ENCODE data around the gene ANKS6. TPM values are rescaled to one million over a fixed set of nuclear protein-coding genes. Genes with fewer than 3 reads are reported as not detected.

Gene ANKS6
- total and polyA plus RNA-seq, 10 of the 15 experiments (the other 5 are each of a cell fraction or from before 2014, with no cell fraction given): 2.0 to 16.2 (median 6.1) TPM

DNA sequence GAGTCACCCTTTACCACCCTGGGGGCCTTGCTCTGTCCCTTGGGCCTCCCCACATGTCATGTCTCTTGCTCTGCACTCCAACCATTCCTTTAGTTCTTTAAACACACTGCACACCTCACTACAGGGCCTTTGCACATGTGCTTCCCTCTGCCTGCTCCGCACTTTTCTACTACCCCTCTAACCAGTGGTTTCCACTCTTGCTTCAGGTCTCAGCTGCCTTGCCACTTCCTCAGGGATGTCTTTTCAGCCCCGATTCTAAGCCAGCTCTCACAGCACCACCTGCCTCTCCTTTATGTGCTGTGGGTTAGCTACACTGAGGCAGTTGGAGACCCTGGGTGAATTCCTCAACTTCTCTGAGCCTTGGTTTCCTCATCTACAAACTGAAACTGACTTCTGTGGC lies 53.0 kb downstream of the ANKS6 start (continued):
- TF ChIP-seq, protein P1, sequence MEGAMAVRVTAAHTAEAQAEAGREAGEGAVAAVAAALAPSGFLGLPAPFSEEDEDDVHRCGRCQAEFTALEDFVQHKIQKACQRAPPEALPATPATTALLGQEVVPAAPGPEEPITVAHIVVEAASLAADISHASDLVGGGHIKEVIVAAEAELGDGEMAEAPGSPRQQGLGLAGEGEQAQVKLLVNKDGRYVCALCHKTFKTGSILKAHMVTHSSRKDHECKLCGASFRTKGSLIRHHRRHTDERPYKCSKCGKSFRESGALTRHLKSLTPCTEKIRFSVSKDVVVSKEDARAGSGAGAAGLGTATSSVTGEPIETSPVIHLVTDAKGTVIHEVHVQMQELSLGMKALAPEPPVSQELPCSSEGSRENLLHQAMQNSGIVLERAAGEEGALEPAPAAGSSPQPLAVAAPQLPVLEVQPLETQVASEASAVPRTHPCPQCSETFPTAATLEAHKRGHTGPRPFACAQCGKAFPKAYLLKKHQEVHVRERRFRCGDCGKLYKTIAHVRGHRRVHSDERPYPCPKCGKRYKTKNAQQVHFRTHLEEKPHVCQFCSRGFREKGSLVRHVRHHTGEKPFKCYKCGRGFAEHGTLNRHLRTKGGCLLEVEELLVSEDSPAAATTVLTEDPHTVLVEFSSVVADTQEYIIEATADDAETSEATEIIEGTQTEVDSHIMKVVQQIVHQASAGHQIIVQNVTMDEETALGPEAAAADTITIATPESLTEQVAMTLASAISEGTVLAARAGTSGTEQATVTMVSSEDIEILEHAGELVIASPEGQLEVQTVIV (IDR thresholded peaks at IDR 0.05; ENCODE audit: borderline replicate concordance, partially characterized antibody): no peak
- no peak for TF ChIP-seq SUPT20H (IDR thresholded peaks at IDR 0.05; ENCODE audit: borderline replicate concordance, control insufficient read depth, low read depth, low read length)
- TF ChIP-seq POLR2AphosphoS2 (IDR thresholded peaks at IDR 0.05; ENCODE audit: low read depth, low read length): no peak
- TF ChIP-seq CEBPB (IDR thresholded peaks at IDR 0.05; ENCODE audit: borderline replicate concordance in 1 of 2, low read depth in 2 of 2, low read length in 2 of 2): no peak
- TF ChIP-seq, protein P2, sequence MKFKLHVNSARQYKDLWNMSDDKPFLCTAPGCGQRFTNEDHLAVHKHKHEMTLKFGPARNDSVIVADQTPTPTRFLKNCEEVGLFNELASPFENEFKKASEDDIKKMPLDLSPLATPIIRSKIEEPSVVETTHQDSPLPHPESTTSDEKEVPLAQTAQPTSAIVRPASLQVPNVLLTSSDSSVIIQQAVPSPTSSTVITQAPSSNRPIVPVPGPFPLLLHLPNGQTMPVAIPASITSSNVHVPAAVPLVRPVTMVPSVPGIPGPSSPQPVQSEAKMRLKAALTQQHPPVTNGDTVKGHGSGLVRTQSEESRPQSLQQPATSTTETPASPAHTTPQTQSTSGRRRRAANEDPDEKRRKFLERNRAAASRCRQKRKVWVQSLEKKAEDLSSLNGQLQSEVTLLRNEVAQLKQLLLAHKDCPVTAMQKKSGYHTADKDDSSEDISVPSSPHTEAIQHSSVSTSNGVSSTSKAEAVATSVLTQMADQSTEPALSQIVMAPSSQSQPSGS (IDR thresholded peaks at IDR 0.05; ENCODE audit: low read length): no peak
- TF ChIP-seq RBBP5 (conservative IDR thresholded peaks at IDR 0.05): no peak
- TF ChIP-seq CHD2 (IDR thresholded peaks at IDR 0.05; ENCODE audit: borderline replicate concordance, low read depth, low read length): no peak
- TF ChIP-seq DPF2 (IDR thresholded peaks at IDR 0.05): no peak
- TF ChIP-seq, protein P3, sequence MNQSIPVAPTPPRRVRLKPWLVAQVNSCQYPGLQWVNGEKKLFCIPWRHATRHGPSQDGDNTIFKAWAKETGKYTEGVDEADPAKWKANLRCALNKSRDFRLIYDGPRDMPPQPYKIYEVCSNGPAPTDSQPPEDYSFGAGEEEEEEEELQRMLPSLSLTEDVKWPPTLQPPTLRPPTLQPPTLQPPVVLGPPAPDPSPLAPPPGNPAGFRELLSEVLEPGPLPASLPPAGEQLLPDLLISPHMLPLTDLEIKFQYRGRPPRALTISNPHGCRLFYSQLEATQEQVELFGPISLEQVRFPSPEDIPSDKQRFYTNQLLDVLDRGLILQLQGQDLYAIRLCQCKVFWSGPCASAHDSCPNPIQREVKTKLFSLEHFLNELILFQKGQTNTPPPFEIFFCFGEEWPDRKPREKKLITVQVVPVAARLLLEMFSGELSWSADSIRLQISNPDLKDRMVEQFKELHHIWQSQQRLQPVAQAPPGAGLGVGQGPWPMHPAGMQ (IDR thresholded peaks at IDR 0.05; ENCODE audit: borderline replicate concordance): no peak
- no peak for TF ChIP-seq ZNF592 (IDR thresholded peaks at IDR 0.05)
